Hematopoietic multipotent progenitor cell treated with erythropoietin and hydrocortisone succinate and interleukin-3 and kit ligand, for 17 days (in vitro differentiated cells): ENCODE measurements around the gene CD44.

Experiments
- DNase-seq: peaks from one replicate; pipeline ENCODE4 v3.0.0-alpha.2; 2015; ENCODE audit warnings: low spot score

CD44 gene

DNA sequence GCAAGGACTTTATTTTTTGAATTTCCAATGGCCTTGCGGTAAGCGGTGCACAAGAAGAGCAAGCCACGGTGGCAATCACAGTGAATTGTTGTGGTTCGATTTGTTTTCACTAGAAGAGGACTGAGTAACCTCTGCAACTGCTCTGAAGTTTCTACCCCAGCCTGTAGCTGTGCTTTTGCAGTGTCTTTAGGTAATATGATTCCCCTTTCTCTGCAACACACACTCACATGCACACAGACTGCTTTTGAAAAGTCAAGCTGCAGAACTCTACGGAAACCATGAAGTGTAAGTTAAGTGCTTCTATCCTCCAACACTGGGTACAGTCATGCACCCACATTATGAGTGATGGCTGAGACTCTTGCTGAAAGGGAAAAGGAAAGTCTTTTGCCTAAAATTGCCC is 38.4 kb downstream of the CD44 start:
- no peak for DNase-seq

DNA sequence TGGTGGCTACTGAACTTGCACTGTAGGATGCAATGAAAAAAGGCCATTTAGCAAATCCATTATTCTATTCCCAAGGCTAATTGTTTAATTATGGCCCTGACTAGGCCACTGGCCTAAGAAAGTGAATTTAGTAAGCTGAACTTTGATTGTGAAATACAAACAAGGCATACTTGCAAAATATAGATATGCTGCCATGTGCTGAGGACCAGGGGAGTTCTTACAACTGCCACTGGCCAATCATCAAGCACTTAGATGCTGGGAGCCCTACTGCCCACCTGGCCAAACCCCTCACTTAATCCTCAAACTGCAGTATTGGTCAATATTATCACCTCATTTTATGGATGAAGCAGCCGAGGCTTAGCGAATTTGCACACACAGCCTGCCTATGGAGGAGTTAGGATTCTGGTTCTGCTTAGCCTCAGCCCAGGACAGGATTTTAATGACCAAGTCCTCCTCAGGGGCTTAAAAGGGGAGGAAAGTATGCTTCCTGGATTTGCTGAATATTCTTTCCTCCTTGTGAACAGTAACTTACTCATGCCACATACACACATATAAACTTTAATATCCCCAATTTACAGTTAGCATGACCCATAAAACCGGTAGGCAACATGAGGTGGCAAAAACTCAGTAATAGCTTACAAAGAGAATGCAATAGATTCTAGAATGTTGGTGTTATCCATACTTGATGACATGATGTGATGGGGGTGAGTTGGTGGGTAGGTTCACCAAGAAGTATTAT is 39.3 kb downstream of the CD44 start:
- DNase-seq: no peak

DNA sequence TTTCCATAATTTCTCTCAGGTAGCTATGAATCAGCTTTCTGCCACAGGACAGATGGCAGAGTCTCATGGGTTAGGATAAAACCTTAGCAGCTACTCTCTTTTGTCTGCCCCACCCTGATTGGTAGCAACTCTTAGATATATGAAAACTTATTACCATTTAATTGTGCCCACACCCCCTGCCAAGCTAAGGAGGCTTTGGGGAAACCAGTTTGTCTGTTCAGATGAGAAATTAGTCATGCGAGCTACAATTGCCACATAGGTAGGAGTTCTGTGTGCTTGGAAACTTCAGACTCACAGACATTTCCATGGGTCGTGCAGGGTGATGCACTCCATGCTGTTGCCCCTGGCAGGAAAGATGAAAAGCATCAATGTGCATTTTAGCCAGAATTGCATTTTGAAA is 39.9 kb downstream of the CD44 start:
- DNase-seq: no peak

DNA sequence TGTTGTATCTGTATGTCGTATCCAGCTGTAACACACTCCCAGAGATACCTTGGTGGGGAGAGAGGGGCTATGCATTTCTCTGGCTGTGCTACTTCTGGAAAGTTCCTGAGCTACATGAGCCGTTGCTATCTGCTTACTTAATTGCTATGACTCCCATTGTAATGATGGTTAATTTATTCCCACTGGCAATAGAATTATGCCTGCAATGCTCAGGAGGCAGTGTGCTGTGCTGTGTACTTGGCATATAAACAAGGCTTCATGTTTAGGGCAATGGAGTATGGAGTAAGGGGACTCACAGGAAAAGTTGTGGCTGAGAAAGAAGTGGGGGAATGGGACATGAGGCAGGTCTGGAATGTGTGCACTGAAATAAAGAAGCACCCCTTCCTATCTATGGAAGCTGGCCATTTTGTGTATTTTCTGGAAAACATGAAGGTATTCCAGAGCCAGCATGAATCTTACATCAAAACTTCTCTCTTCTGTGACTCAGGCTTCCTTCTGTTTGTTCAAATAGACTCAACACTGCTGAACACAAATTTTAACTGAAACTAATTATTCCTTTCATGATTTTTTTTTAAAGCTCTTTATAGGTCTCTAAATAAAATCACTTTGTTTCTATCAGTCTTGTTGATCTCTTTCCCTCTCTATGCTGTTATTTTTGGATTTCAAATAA is 40.6 kb downstream of the CD44 start:
- DNase-seq: no peak

DNA sequence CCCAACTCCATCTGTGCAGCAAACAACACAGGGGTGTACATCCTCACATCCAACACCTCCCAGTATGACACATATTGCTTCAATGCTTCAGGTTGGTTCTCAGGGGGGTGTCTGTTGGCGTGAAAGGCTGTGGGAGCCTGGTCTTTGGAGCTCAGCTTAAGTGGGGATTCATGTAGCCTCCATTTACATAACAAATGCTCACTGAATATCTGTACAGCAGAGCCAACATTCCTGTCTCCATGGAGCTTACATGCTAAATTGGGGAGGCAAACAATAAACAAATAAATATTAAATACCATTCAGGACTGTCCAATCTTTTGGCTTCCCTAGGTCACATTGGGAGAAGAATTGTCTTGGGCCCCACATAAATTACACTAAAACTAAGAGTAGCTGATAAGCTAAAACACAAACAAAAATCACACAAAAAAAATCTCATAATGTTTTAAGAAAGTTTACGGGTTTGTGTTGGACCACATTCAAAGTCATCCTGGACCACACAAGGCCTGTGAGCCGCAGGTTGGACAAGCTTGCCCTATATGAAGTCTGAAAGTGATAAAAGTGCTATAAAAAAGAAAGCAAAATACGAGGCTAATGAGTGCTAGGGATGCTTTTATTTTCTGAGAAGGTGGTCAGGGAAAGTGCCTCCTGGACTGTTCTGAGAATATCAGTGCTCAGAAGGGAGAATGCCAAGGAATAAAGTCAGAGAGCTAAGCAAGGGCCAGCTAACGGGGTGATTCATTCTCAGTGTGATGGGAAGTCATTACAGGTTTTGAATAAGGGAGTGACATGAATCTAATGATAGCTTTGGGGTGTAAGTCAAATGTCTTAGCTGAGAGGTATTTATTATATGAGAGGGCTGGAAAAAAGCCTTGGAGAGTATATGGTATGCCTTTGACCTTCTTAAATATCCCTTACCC is 41.6 kb downstream of the CD44 start:
- no peak for DNase-seq

DNA sequence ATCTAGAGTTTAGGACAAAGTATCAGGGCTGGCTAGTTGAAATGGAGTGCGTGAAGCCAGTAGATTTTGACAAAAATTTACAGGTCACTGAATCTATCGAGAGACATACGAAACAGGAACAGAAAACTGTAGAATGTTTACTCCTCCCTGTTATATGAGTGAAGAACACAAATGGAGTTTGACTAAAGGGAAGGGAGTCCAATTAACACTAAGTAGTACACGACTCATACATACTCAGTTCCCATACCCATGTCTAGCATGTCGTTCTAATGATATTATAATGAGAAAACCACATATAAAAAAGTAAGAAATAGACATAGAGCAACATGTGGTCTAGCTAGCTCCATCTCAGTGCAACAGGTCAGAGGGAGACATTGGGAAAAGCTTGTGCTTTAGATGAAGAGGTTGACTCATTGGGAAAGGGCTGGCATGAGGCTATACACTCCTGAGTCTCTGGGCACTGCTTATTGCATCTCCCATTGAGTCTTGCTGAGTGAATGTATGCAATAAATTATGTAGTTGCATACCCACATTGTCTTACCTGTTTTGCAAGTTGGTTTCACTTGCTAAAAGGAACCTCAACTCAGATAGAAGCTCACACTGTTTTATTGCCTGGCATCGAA is 43.5 kb downstream of the CD44 start:
- DNase-seq: no peak

DNA sequence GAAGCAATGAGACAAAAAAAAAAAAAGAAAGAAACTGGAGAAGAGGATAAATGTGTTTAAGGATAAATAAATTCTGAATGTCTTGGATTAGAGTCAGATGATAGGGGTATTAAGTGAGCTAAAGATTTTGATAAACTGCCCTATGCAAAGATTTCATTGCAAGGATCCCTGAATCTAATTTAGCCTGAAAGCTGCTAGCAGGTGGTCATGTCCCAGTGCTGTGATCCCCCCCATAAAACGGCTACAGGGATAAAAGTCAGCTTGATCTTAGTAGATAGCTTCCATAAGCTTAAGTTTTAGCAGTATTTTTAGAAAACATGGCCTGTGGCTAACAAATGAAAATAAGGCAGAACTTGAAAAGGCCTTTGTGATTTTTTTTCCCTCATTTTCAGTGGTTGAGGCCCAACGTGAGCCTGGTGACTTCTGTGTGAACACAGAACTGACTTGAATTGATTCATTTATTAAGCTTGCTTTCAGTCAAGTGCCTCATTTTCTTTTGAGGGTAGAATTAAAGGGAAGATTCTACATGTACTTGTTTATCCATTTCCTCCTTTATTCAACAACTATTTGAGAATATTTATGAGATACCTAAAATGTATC is 44.5 kb downstream of the CD44 start:
- DNase-seq: no peak

DNA sequence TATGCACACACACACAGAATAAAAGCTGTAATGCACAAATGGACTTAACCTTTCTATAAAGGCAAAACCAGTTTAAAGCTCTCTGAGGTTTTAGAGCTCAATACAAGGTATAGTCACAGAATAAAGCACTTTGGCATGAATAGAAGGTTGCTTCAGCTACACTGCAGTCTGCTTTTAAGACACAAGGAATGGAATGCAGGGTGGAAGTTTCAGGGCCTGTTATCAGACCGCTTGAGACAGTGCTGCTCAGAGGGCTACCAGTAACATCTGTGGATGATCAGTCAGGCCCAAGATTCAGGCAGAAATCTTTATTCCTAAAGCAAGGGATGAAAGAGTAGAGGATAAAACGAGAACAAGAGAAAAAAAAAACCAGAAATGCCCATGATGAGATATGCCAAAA is 46.7 kb downstream of the CD44 start:
- no peak for DNase-seq

DNA sequence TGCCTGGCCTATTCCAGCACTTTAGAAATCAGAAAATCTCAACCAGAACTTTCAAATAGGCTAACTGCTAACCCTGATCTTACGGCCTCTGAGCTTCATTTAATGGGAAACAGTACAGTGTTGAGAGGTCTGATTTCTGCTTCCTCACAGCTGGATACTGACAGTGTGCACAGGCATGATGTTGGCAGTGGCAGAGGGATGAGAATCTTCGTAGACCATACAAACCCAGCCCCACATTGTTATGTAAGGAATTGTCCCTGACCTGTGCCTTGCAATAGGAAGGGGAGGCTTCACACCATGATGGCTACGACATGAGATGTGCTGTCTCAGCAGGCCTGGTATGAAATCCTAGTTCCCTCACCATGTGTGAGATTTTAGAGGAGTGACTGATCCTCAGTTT is 49.0 kb downstream of the CD44 start:
- no peak for DNase-seq

DNA sequence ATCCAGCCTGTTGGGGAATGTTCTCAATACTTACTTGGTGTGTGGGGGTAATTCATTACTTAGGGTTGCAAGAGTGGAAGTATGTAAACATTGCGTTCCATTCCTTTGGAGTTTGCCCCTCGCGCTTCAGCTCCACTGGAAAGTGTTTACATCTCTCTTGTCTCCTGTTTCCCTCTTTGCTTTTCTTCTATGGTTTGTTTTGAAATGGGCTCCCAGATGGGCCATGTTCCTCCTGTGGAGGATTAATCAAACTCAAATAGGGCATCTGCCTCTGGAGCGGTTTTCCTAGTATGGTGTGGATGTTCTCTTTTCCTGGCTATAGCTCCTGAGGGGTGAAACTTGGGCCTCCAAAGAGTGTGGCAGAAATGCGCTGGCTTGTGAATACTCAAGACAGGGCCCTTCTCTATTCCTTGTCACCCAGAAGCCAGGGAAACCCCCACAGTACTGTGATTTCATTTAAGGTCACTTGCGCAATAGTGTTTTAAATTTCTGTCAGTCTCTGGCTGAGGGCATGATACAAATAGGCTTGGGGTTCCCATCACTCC is 51.9 kb downstream of the CD44 start:
- no peak for DNase-seq

DNA sequence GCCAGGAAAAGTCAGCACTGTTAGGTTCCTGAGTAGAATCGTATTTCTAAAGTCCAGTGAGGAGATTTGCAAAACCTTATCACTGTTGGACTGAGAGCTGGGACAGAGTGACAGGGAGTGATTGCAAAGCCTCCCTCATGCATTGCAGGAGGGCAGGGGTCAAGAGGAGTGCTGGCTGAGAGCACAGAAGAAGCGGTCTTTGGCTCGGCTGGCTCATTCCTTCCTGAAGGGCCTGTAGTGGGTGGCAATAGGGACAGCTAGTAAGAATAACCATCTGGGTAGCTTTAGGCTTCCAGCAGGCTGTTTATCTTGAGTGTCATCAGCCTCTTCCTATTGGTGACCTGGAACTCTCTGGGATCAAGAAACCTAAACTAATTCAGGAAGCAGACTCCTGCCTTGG is 53.4 kb downstream of the CD44 start:
- no peak for DNase-seq

DNA sequence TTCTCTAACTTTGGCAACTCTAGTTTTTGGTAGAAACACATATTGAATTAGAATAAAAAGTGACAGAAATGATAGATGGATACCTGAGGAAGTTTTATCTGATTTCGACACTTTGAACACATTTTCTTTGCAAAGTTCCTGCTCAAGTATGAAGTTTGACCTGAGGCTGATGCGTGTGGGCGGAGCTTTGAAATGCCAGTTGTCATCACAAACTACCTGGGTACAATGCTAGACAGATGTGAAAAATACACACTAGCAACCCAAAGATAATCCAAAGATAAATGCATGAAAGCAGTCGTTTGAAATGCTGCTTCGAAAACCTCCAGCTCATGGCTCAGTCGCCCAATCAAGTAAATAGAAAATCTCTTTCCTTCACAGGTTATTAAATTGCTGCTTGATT is 54.8 kb downstream of the CD44 start:
- no peak for DNase-seq

DNA sequence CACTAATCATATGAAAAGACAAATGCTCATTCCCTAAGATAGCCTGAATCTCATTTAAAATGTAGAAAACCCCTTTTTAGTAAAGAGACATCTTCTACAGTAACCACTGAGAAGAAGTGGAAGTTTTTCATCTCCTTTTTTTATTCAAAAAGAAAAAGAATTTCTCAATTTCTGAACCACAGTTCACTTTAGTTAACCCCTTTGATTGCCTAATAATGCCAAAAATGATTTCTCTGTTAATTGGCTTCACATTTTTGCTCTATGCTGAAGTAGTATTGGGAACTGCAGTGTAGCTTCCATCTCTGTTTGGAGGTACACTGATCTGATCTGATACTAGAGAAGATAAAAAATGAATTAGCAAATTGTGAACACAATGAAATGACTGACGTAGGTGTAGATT is 58.3 kb downstream of the CD44 start:
- DNase-seq: no peak

DNA sequence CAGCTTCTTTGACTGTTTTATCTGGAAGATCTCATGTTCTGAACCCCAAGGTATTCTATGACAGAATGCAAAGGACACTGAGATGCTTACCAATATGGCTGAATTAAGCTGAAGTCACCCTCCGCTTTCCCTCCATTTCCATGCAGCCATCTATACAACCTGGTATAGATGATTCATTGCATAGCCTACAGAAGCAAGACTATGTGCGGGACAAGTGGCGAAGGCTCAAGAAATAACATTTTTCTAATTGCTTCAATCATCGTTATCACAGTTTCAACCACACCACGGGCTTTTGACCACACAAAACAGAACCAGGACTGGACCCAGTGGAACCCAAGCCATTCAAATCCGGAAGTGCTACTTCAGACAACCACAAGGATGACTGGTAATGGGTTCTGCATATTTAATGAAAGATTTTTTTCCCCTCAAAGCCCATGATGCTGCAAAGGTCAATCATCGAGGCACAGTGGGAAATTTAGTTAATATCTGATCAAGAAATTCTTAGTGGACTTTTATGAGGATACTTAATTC is 61.9 kb downstream of the CD44 start:
- no peak for DNase-seq

DNA sequence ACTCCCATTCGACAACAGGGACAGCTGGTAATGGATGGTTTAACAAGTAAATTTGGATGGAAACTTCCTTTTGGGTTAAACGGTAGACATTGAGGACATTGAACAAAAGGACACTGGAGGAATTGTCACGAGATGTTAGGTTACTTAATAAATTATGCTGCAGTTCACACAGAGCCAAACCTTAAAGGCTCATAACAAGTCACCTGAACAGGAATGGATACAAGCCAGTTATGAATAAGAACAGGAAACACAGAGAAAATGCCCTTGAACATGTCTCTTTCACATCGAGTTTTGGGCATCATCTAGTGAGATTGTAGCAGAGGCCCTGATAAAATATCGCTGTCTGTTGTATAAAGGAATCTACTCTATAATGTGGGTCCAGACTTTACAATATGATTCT is 65.6 kb downstream of the CD44 start:
- DNase-seq: no peak

DNA sequence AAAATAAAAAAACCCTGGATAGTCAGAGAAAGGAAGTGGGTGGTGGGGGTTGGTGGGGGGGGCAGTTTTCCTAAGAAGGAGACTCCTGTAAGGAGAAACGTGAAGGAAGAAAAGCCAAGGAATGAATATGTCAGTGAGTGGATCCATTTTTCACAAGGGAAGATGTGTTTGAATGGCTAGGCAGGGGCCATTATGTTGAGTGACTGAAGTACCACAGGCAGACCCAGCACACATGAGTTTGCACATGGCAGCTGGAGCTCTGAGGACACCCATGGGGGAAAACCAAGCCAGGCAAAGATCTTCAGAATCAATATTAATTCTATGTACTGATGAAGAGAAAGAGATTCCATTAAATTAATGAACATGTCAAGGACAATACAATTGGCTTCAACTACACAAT is 67.6 kb downstream of the CD44 start:
- no peak for DNase-seq

DNA sequence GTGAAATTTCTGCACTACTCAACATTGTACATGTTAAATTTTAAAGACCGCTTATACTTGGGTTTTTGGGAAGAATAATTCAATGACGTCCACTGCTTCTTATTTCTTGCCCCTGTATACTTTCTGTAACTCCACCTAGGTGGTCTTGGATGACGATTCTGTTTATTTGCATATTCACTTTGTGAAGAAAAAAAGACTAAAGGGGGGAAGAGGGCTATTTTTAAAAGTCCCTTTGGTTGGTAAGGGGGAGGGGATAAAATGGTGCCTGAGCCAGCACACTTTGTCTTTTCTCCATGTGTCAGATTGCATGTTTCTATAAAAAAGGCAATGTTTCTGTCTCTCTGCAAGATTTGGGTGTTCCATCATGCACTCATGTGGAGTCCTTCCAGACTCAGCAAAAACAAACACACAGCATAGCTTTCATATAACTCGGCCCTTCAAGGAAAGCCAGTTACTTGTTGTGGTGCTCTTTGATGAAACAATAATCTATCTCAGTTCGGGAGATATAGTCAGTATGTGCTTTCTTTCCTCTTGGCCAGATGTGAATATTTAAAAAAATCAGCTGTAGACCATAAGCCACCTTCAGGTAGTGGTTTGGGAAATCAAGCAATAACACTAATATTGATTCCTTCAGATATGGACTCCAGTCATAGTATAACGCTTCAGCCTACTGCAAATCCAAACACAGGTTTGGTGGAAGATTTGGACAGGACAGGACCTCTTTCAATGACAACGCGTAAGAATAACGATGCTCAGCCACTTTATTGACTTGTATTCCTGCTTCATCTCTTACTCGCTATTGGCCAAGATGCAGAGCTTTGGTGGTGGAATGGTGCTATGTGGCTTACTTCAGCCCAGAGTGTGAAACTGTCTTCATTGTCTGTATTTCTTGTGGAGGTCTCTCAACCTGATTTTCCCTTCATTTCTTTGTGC is 68.8 kb downstream of the CD44 start:
- DNase-seq: no peak

DNA sequence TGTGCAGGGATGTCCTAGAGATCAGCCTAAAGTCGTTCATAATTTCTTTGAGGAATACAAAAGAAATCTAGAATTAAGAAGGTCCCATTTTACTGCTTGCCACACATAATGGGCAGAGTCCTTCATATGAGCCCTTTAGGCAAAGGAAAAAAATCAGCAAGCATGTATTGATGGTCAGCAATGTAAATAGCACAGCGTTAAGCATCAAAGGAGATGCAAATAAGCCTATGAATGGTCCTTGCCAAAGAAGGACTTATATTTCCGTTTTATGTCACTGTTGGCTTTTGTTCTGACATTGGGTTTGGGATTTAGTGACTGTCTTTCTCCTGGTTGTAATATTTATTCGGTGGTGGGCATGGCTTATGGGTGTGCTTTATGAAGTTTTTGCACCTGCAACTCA is 69.8 kb downstream of the CD44 start:
- no peak for DNase-seq

DNA sequence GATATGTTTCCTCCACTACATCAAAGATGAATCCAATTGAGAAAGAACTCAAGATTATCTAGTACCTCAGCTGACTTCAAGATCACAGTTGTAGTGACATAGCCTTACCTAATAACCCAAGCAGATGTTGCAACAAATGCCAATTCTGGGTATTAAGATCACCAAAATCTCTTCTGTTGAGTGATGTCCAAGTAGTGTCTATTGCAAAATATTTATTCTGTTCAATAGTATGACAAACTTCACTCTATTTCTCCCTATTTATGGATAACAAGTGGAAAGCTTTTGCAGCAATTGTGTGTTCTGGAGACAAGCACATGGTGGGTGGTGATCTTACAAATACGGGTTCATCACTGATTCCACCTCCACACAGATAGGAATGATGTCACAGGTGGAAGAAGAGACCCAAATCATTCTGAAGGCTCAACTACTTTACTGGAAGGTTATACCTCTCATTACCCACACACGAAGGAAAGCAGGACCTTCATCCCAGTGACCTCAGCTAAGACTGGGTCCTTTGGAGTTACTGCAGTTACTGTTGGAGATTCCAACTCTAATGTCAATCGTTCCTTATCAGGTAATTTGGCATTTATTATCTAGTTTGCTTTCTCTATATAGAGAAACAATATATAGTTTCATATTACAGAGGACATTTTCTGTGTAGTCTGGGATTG is 72.0 kb downstream of the CD44 start:
- no peak for DNase-seq

DNA sequence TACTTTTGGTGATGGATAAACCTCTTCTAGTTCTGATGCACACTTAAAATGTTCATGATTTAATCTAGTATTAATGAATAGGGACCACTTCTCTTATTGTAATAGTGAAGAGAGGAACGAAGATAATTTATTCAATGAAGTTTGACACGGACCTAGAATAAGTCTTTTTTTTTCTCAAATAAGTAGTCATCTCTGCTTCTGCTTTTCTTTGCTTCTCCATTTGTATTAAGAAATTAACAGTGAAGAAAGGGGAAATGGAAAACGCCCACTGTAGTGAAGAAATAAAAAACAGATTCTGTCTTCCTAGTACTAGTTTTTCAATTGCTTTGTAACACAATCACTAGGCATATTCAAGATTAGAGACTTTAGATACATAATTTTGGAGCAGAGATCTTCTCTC is 73.0 kb downstream of the CD44 start:
- no peak for DNase-seq
